Omental fat pad (tissue), 4 donors: Measurements from ENCODE around the gene BRINP1. TPM values are rescaled to one million over a fixed set of nuclear protein-coding genes. Genes with fewer than 3 reads are reported as not detected.

Experiments used
- ATAC-seq: fragments of 150-250 bp; one replicate; pipeline ENCODE4 v1.9.1; 2016; ENCODE audit warnings: mild to moderate bottlenecking, moderate library complexity; ENCODE audit not compliant: low FRiP score
- DNase-seq: peaks from one replicate; pipeline ENCODE4 v3.0.0-alpha.2; 2019; ENCODE audit warnings: low spot score
- CTCF ChIP-seq, 3 donors: fragments of 450-650 bp; IDR thresholded peaks; one replicate each; pipeline ENCODE4 v1.5.1; 2016 to 2017; ENCODE audit warnings: antibody characterized with exemption in 3 of 3, mild to moderate bottlenecking in 3 of 3, moderate library complexity in 2 of 3
- total RNA-seq, 4 donors: library from RNA; depleted of rRNA; stranded (reverse); fragments of >200 nt; gene quantifications; one replicate each; pipeline ENCODE4 v1.1.0, GENCODE V29; 2016

BRINP1 gene
- total RNA-seq, 4 donors from 2014 or later, result 0.24 to 0.37 TPM; not detected in 2

GRCh38 chr9:119298076-119298853 is 71.0 kb downstream of the BRINP1 start:
- DNase-seq (no peak), ATAC-seq (no peak)
- TF ChIP-seq CTCF (IDR thresholded peaks at IDR 0.05), result no peak

- ATAC-seq, result no peak
- no peak for TF ChIP-seq CTCF (IDR thresholded peaks at IDR 0.05)
Measured at GRCh38 chr9:119291554-119291953, 77.7 kb downstream of the BRINP1 start.

GRCh38 chr9:119289740-119290433 is 79.3 kb downstream of the BRINP1 start:
- DNase-seq (peak; percentile 48), ATAC-seq (peak; percentile 70)

More at GRCh38 chr9:119291554-119291953, 77.7 kb downstream of the BRINP1 start:
- no peak for DNase-seq

GRCh38 chr9:119284587-119285337 is 84.5 kb downstream of the BRINP1 start:
- ATAC-seq (peak; percentile 50), DNase-seq (no peak)

More at GRCh38 chr9:119289740-119290433, 79.3 kb downstream of the BRINP1 start:
- peak in 1 of 3 donors; percentile 56 for TF ChIP-seq CTCF (IDR thresholded peaks at IDR 0.05)

GRCh38 chr9:119284118-119284517 is 85.1 kb downstream of the BRINP1 start:
- ATAC-seq, result no peak
- TF ChIP-seq CTCF (IDR thresholded peaks at IDR 0.05), result no peak
- DNase-seq, result no peak

More at GRCh38 chr9:119284587-119285337, 84.5 kb downstream of the BRINP1 start:
- no peak for TF ChIP-seq CTCF (IDR thresholded peaks at IDR 0.05)

GRCh38 chr9:119283078-119283794 is 86.0 kb downstream of the BRINP1 start:
- DNase-seq (no peak), ATAC-seq (peak; percentile 75)
- TF ChIP-seq CTCF (IDR thresholded peaks at IDR 0.05), result no peak
